Activated effector memory CD4-positive, alpha-beta T cell treated with Interleukin-2 at 50 U/mL for 16 hours (primary cell): ENCODE results near the gene SDHB.

Source experiments
- DNase-seq: peaks from one replicate; pipeline ENCODE4 v3.0.0-alpha.2; 2020

Gene SDHB

GRCh38 chr1:17043676-17044075 is 10.2 kb downstream of the SDHB start:
- DNase-seq, result no peak

- no peak for DNase-seq
Observed at GRCh38 chr1:17040135-17040534, 13.7 kb downstream of the SDHB start.

- DNase-seq, result no peak
Observed at GRCh38 chr1:17039522-17039921, 14.3 kb downstream of the SDHB start.

DNA sequence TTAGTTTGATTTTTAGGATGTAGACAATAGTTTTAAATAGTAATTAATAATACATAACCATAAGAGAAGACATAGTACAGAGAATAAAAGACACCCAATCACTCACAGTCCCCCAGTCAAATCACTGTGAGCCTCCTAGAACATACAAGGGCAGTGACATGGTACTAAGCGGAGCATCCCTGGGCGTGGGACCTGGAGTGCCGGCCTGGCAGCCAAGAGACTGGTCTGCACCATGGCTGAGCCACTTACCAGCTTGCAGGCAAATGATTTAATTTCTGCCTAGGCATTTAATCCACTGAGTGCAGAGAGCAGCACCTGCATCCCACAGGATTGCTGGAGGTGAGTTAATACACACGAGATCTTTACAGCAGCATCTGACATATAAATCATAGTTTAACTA is 20.4 kb downstream of the SDHB start:
- no peak for DNase-seq

GRCh38 chr1:17032741-17033140 is 21.1 kb downstream of the SDHB start:
- DNase-seq, result no peak

GRCh38 chr1:17031436-17031835 is 22.4 kb downstream of the SDHB start:
- no peak for DNase-seq

GRCh38 chr1:17030206-17030605 is 23.6 kb downstream of the SDHB start:
- DNase-seq, result no peak

DNA sequence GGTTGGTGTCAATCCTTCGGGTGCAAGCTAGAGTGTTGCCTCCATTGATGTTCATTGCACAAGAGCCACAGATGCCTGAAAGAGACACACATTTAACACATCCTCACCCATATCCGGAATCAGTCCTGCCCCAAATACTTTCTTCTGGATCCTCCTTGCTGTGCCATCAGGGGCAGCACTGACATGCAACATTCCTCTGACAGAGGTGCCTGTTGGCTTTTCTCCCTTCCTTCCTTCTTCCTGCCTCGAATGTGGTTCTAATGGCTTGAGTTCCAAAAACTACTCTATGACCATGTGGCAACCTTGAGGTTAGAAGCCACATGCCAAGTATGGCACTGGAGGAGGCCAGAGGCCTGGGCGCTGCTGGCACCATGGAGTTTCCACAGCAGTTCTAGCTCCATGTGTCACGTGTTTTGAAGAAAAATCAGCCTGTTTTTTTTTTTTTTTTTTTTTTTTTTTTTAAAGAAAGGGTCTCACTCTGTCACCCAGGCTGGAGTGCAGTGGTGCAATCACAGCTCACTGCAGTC is 25.1 kb downstream of the SDHB start:
- no peak for DNase-seq

- no peak for DNase-seq
Observed at GRCh38 chr1:17027900-17028299, 25.9 kb downstream of the SDHB start.

GRCh38 chr1:17027403-17027802 is 26.4 kb downstream of the SDHB start:
- no peak for DNase-seq

- no peak for DNase-seq
Observed at GRCh38 chr1:17024721-17025120, 29.1 kb downstream of the SDHB start.

- DNase-seq, result no peak
Observed at GRCh38 chr1:17023573-17023972, 30.3 kb downstream of the SDHB start.

DNA sequence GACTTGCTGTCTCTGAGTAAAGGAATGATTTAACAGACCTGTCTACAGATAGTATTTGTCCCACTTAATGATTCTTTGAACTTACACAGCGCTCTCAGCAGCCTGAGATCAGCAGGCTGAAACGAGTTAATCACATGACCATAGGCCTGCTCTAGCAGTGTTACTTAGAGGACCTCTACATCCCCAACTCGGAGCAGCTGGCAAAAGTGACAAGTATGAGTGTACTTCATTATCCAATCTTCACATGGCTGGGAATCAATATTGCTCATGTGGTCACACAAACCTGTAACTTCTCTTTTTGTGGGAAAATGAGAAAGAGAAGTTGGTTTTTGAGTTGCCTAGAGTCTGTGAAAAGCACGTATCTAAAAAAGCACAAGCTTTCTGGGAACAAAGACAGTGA is 30.7 kb downstream of the SDHB start:
- no peak for DNase-seq

GRCh38 chr1:17021896-17022295 is 31.9 kb downstream of the SDHB start:
- no peak for DNase-seq

- DNase-seq, result no peak
Observed at GRCh38 chr1:17020502-17020901, 33.3 kb downstream of the SDHB start.

DNA sequence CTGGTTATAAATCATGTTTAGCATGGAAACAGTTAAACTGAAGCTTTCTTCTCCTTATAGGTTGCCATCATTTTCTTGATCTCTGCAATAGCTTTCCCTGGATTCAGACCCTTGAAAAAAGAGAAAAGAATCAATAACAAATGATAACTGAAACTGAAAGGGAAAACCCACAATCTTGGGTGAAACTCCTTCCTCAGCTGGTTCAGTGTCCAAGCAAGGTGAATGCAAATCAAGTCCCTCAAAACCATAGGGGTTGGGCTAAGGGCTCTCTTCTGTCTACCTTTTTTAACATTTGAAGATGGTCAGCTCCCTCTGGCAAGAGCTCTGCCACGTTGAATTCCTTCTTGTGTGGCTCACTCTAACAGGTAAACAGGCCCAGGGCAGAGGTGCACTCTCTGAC is 35.0 kb downstream of the SDHB start:
- DNase-seq, result no peak

GRCh38 chr1:17017435-17017834 is 36.4 kb downstream of the SDHB start:
- no peak for DNase-seq

DNA sequence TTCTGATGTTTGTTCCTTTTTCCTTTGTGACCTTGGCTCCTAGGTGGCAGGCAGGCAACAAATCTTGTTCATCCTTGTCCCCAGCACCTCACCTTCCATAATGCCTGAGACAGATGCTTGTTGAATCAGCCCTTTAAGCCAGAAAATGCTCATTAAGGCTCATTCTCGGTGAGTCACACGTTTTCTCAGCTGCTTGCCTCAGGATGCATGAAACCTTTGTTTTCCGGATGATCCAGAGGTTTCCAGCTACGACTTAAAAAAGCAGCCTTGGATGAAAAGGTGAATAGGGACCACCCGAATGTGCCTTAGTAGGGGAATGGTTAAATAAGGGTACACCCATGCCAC is 37.5 kb downstream of the SDHB start:
- no peak for DNase-seq

DNA sequence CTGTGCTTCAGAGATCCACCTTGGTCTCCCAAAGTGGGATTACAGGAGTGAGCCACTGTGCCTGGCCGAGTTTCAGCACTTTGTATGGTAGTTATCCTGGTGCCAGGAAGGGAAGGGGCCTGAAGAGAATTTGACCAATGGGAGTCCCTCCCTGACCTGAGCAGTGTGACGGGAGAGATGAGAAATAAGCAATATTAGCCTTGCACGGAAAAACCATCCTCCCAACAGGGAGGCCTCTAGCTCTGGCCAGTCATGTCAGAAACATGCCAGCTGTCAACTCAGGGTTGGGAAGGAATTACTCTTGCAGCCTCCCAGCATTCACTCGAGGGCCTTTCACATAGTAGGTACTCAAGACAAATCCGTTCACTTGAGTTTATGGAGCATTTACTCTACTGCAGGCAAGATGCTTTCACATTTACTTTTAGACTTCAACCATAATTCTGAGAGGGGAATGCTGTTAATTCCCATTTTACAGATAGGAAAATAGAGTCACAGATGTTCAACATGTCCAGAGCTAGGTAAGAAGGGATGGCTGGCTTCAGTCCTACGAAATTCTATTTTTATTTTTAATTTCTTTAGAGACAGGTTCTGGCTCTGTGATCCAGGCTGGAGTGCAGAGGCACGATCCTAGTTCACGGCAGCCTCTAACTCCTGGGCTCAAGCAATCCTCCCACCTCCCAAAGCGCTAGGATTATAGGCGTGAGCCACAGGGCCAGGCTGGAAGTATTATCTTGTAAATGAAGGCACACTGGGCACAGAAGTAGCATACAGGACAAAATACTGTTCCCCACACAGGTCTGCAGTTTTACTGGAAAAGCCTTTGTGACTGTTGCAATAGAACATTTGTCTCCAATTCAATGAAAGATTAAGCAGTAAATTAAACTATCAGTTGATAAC is 38.9 kb downstream of the SDHB start:
- no peak for DNase-seq

DNA sequence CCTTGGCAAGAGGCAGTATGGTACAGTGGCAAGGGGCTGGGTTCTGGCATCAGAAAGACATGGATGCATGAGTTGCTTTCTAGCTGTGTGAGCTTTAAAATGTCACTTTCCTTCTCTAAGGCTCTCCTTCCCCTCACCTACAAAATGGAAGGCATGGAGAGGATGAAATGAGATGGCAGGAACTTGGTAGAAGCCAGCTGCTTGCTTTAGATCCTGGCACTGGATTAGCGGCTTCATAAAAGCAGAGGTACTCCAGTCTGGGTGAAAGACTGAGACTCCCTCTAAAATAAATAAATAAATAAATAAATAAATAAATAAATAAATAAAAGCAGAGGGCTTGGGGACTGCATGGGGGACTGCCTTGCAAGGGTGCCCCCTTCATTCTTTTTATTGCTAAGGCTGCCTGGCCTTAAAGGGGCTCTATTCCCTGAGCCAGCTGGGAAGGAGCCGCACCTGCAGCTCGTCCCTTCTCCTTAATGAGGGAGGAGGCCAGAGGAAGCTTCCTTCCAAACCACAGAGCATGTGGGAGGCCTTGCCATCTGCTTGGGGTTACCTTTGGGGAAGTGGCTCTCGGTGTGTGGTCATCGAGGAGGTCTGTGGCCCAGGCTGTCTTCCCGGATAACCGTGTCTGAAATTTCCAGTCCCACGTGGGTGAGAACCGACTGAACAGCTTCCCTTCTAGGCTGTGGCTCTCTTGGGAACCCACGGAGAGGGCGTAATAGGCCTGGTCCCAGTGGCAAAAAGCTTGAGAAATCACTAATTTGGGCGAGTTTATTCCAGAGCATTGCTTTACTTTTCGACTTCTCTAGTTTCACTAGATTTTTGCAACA is 40.1 kb downstream of the SDHB start:
- no peak for DNase-seq

DNA sequence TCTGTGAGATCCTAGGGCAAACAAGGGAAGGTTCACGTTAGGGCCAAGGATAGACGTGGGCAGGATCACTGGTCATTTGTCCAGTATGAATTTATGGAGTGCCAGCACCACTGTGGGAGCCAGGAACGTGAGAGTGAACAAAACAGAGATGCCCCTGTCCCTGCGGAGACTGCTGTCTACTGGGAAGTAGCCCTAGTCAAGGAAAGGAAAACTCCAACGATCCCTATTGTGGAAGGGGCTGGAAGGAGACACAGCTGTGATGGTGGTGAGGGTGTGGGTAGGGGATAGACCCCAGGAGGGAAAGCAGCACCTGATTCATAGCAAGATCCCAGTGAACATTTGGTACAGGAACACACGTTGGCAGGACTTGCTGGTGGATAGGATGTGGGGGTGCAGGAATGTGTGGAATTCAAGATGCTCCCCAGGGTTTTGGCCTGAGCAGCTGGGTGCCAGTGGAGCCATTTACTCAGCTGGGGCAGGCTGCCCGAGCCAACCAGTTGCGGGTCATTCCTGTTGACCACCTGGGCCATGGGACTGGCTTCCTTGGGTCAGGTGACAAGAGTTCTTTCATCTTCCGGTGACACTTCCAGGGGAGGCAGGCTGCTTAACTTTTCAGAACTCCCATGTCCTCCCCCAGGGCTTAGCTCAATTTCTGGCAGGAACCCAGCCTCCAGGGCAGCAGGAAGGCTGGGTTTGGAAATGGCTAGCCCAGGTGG is 40.9 kb downstream of the SDHB start:
- no peak for DNase-seq

DNA sequence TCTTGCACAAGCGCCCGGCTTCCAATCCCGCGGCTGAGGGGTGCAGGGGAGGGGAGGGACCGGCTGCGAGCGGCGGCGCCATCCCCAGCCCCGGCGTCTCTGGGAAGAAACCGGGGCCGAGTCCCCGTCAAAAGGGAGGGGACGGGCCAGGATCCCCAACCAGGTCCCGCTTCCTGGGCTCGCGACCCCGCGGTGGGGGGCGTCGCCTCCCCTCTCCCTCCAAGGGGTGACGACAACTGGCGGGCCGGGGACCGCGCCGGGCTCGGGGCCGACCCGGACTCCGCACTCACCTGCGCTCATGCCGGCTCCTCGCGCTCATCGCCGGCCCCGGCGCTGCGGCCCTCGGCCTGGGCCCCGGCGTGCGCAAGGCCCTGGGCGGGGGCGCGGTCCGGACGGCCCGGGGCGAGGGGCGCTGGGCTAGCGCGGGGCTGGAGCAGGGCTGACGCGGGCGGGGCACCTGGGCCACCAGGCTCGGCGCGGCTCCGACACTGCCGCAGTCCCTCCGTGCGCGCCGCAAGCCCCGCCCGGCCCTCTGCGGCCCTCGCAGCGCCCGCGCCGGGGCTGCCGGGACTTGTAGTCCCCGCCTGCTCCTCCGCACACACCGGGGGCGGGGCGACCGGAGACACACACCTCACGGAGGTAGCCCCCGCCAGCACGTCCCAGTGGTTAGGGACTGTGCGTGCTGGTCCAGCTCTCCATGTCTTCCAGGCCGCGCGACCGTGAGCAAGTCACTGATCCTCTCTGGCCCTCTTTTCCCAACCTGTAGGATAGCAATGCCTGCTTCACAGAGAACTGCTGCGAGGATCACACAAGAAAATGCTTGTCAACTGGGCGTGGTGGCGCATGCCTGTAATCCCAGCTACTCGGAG is 42.2 kb downstream of the SDHB start, which contains the start of gene ATP13A2:
Gene ATP13A2, minus strand, starts transcription at position 490 of the 869 bp plus-strand sequence. Its CDS starts 190 bp downstream, at position 300.
- peak; percentile 77 for DNase-seq
